HL-60 (cell line): ENCODE measurements around the gene PAPPA2.

Experiments used
- DNase-seq, 2 experiments: peaks; one replicate each; pipeline ENCODE4 v3.0.0-alpha.2; 2010 to 2020; ENCODE audit warnings: low read depth in 1 of 2, low spot score in 1 of 2
- H3K27ac ChIP-seq: fragments of 250-450 bp; sonication (Bioruptor Pico); replicated peaks from 2 replicates; pipeline ENCODE4 v1.5.1; 2020; ENCODE audit warnings: mild to moderate bottlenecking, moderate library complexity
- H3K27me3 ChIP-seq: fragments of 250-450 bp; sonication (Bioruptor Pico); 2 replicates; pipeline ENCODE4 v1.5.1; 2021; ENCODE audit warnings: mild to moderate bottlenecking, moderate library complexity; ENCODE audit not compliant: insufficient read depth, poor library complexity, severe bottlenecking
- H3K4me3 ChIP-seq: replicated peaks from 2 replicates; pipeline ENCODE4 v1.5.1; 2011; ENCODE audit warnings: mild to moderate bottlenecking, control low read depth, low read length; ENCODE audit not compliant: insufficient read depth
- GABPA ChIP-seq: IDR thresholded peaks from 2 replicates; pipeline ENCODE4 v1.6.1; 2012; ENCODE audit warnings: low read depth
- POLR2AphosphoS5 ChIP-seq: IDR thresholded peaks from 2 replicates; pipeline ENCODE4 v1.6.1; 2012; ENCODE audit warnings: low read depth
- SPI1 ChIP-seq: IDR thresholded peaks from 2 replicates; pipeline ENCODE4 v1.6.1; 2012; ENCODE audit warnings: low read depth, mild to moderate bottlenecking, borderline replicate concordance
- TF ChIP-seq, protein P1 (sequence below): IDR thresholded peaks from one replicate; pipeline ENCODE4 v1.5.1; 2011; ENCODE audit warnings: low read length, control low read depth, inconsistent platforms; ENCODE audit not compliant: insufficient read depth
- TF ChIP-seq, protein P2 (sequence below): IDR thresholded peaks from 2 replicates; pipeline ENCODE4 v1.6.1; 2012; ENCODE audit warnings: low read depth; ENCODE audit not compliant: insufficient replicate concordance

The PAPPA2 gene

DNA sequence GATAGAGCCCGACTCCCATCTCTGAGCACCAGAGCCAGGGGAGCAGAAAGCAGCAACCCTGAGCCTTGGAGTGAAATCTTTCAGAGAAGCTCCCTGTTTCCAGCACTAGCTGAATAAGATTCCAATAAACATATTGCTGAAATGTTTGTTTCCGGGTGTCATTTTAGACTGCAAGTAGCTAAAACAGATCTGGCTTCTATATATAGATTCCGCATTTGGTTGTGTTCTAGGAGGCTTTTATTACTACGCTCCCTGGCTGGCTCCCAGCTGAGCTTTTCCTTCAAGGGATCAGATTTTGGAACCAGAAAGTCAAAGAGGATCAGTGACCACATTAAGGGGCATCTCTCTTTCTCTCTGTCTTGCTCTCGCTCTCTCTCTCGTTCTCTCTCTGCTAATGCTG lies 88.2 kb downstream of the PAPPA2 start:
- no peak for TF ChIP-seq GABPA
- TF ChIP-seq, protein P1, sequence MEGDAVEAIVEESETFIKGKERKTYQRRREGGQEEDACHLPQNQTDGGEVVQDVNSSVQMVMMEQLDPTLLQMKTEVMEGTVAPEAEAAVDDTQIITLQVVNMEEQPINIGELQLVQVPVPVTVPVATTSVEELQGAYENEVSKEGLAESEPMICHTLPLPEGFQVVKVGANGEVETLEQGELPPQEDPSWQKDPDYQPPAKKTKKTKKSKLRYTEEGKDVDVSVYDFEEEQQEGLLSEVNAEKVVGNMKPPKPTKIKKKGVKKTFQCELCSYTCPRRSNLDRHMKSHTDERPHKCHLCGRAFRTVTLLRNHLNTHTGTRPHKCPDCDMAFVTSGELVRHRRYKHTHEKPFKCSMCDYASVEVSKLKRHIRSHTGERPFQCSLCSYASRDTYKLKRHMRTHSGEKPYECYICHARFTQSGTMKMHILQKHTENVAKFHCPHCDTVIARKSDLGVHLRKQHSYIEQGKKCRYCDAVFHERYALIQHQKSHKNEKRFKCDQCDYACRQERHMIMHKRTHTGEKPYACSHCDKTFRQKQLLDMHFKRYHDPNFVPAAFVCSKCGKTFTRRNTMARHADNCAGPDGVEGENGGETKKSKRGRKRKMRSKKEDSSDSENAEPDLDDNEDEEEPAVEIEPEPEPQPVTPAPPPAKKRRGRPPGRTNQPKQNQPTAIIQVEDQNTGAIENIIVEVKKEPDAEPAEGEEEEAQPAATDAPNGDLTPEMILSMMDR, result no peak
- TF ChIP-seq, protein P2, sequence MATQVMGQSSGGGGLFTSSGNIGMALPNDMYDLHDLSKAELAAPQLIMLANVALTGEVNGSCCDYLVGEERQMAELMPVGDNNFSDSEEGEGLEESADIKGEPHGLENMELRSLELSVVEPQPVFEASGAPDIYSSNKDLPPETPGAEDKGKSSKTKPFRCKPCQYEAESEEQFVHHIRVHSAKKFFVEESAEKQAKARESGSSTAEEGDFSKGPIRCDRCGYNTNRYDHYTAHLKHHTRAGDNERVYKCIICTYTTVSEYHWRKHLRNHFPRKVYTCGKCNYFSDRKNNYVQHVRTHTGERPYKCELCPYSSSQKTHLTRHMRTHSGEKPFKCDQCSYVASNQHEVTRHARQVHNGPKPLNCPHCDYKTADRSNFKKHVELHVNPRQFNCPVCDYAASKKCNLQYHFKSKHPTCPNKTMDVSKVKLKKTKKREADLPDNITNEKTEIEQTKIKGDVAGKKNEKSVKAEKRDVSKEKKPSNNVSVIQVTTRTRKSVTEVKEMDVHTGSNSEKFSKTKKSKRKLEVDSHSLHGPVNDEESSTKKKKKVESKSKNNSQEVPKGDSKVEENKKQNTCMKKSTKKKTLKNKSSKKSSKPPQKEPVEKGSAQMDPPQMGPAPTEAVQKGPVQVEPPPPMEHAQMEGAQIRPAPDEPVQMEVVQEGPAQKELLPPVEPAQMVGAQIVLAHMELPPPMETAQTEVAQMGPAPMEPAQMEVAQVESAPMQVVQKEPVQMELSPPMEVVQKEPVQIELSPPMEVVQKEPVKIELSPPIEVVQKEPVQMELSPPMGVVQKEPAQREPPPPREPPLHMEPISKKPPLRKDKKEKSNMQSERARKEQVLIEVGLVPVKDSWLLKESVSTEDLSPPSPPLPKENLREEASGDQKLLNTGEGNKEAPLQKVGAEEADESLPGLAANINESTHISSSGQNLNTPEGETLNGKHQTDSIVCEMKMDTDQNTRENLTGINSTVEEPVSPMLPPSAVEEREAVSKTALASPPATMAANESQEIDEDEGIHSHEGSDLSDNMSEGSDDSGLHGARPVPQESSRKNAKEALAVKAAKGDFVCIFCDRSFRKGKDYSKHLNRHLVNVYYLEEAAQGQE, result no peak
- TF ChIP-seq POLR2AphosphoS5, result no peak
- TF ChIP-seq SPI1, result no peak
- no peak for DNase-seq
- no peak overlapping the region for H3K27ac ChIP-seq
- H3K4me3 ChIP-seq, result no peak overlapping the region
- H3K27me3 ChIP-seq, result peaks cover 6% of the 10 kb centered on the region

DNA sequence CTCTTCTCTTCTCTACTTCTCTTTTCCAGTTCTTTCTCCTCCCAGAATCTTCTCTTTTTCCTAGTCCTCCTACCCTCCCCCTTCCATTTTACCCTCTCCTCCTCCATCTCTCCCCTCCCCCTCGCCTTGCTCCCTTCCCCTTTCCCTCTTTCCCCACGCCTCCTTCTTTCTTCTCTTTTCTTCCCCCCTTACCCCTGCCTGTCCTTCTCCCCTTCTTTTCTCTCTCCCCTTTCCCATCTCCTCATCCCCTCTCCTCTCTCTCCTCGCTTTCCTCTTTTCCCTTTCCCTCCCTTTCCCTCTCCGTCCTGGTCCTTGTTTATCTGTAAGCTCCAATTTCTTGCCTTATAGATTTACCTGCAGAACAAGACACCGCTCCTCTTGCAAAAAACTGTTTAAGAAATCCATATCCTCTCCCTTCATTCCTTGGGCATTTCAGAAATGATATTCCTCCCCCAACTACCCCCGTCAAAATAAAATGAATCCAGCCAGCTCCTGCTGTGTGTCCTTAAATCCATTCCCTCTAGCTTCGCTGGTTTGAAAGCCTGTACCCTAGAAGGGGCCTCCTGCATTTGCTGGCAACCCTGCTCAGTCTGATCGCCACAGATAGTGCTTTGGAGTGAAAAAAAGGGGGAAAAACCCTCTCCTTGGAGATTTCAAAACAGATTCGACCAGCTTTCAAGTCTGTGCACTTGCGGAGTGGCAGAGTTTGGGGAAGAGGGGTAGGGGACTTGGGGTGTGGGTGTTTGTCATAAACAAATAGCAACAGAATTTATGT lies 89.4 kb downstream of the PAPPA2 start:
- no peak for DNase-seq
- H3K27me3 ChIP-seq, result peaks cover 6% of the 10 kb centered on the region
- TF ChIP-seq, protein P2, result no peak
- TF ChIP-seq GABPA (no peak), POLR2AphosphoS5 (no peak), SPI1 (no peak)
- TF ChIP-seq, protein P1, result no peak
- H3K4me3 ChIP-seq, result no peak overlapping the region
- no peak overlapping the region for H3K27ac ChIP-seq

DNA sequence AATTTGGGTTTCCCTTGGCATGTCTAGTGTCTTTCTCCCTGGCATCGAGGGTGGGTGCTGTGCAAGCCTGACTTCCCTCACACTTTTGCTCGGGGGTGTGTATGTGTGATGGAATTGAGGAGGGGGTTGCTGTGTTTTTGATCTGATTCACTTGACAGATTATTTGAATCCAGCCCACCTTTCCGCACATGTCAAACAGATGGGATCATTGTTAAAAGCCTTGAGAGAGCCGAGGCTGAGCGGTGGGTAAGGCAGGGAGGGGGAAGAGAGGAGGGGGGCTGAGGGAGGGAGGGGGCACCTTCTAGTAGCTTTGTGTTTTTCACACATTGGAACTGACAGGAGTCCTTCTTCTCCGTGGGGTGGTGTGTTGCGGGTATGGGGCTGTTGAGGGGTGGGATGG lies 90.0 kb downstream of the PAPPA2 start:
- DNase-seq, result no peak
- TF ChIP-seq, protein P1, result no peak
- no peak for TF ChIP-seq GABPA
- no peak for TF ChIP-seq SPI1
- TF ChIP-seq POLR2AphosphoS5, result no peak
- TF ChIP-seq, protein P2, result no peak
- Histone ChIP-seq H3K4me3 (no peak overlapping the region), H3K27me3 (peaks cover 6% of the 10 kb centered on the region), H3K27ac (no peak overlapping the region)
